Suppressor macrophage treated with lipopolysaccharide for 1 hour (primary cell): ENCODE measurements around the gene PSMB9.
A peak's percentile ranks its signal among the peaks of the same experiment; 100 is the strongest.
"Not testable (repeated sequence)": the region's sequence is repeated elsewhere in the genome, so short reads cannot be mapped to it uniquely, and the experiment has no call there.

Source experiments
- DNase-seq, 3 donors: peaks; one replicate each; pipeline ENCODE4 v3.0.0-alpha.2; 2020 to 2022

The PSMB9 gene

GRCh38 chr6:32865724-32866443, 11.9 kb downstream of the PSMB9 start:
- DNase-seq, result no peak

GRCh38 chr6:32867022-32867477, 13.1 kb downstream of the PSMB9 start:
- DNase-seq, result peak in 2 of 3 donors; percentile 20 to 29

GRCh38 chr6:32867554-32868256, 13.7 kb downstream of the PSMB9 start:
- no peak for DNase-seq

- DNase-seq, result peak; percentile 89 to 93 (median 91)
Observed at GRCh38 chr6:32868257-32868788, 14.3 kb downstream of the PSMB9 start.

- not testable (repeated sequence) for DNase-seq
Observed at GRCh38 chr6:32873947-32874346, 20.0 kb downstream of the PSMB9 start.

- no peak for DNase-seq
Observed at GRCh38 chr6:32876603-32877002, 22.6 kb downstream of the PSMB9 start.

- DNase-seq, result peak in 1 of 3 donors; percentile 35
Observed at GRCh38 chr6:32879691-32880090, 25.7 kb downstream of the PSMB9 start.

- not testable (repeated sequence) for DNase-seq
Observed at GRCh38 chr6:32880962-32881361, 27.0 kb downstream of the PSMB9 start.

- DNase-seq, result peak in 1 of 3 donors; percentile 59
Observed at GRCh38 chr6:32882879-32883250, 28.9 kb downstream of the PSMB9 start.

GRCh38 chr6:32883789-32884188, 29.8 kb downstream of the PSMB9 start:
- peak; percentile 84 to 89 (median 86) for DNase-seq

- DNase-seq, result peak; percentile 77 to 93 (median 92)
Observed at GRCh38 chr6:32885698-32886286, 31.8 kb downstream of the PSMB9 start.

- no peak for DNase-seq
Observed at GRCh38 chr6:32886681-32887383, 32.8 kb downstream of the PSMB9 start.

GRCh38 chr6:32887616-32888015, 33.6 kb downstream of the PSMB9 start:
- no peak for DNase-seq

GRCh38 chr6:32888576-32888975, 34.6 kb downstream of the PSMB9 start:
- no peak for DNase-seq

GRCh38 chr6:32889533-32889932, 35.5 kb downstream of the PSMB9 start:
- no peak for DNase-seq

GRCh38 chr6:32890831-32891230, 36.8 kb downstream of the PSMB9 start:
- peak; percentile 32 to 71 (median 64) for DNase-seq

- DNase-seq, result peak; percentile 92 to 95 (median 94)
Observed at GRCh38 chr6:32894085-32895005, 40.4 kb downstream of the PSMB9 start.

GRCh38 chr6:32895006-32895345, 41.0 kb downstream of the PSMB9 start:
- DNase-seq, result no peak

- no peak for DNase-seq
Observed at GRCh38 chr6:32903952-32904351, 50.0 kb downstream of the PSMB9 start.

- no peak for DNase-seq
Observed at GRCh38 chr6:32905078-32905477, 51.1 kb downstream of the PSMB9 start.

GRCh38 chr6:32906539-32906938, 52.5 kb downstream of the PSMB9 start:
- no peak for DNase-seq

GRCh38 chr6:32908897-32909296, 54.9 kb downstream of the PSMB9 start:
- no peak for DNase-seq
